Heart left ventricle (tissue), 13 donors: ENCODE data around the gene DPF1.

Source experiments
- POLR2A ChIP-seq, 2 donors: fragments of 450-650 bp; IDR thresholded peaks; one replicate each; pipeline ENCODE4 v1.6.1; 2017; ENCODE audit warnings: antibody characterized with exemption in 2 of 2, mild to moderate bottlenecking in 2 of 2, moderate library complexity in 2 of 2
- TF ChIP-seq, protein P1 (sequence below), 12 donors: fragments of 200-600 bp; sonication (generic) in 4 of 12; IDR thresholded peaks; one replicate each; pipeline versions ENCODE4 v1.5.0 to v1.8.0; 2018 to 2022; ENCODE audit warnings: antibody characterized with exemption in 12 of 12, mild to moderate bottlenecking in 5 of 12
- donor health status: ischemic (EF 13 %, LVEDD 7.1; RV severe dilation, severe dysfunction).
- donor health status: DM: no; HTN: yes; CAD: no.
- donor health status: DM: no; HTN: no; CAD: no.
- donor health status: ischemic (EF 25% LVEDD 6.9; RV normal size, moderate dysfunction).
- donor health status: ischemic (EF 25% LVEDD 5.7; RV mildly dilated, moderate dysfunction).
- donor health status: ischemic (EF 35%, LVEDD 5.7; RV mildly dilated, moderate dysfunction).
- donor health status: nonischemic (EF 11% LVEDD 7.7; RV severe dilation, severe dysfunction).
- donor health status: DM: yes; HTN: yes; CAD: no.
- donor health status: PGD.
- donor health status: ischemic (EF 29% LVEDD 5.4; RV normal size, mild dysfunction).
- donor health status: nonischemic (EF 23%, LVEDD 6.1; RV moderate dilation, normal function).

DNA sequence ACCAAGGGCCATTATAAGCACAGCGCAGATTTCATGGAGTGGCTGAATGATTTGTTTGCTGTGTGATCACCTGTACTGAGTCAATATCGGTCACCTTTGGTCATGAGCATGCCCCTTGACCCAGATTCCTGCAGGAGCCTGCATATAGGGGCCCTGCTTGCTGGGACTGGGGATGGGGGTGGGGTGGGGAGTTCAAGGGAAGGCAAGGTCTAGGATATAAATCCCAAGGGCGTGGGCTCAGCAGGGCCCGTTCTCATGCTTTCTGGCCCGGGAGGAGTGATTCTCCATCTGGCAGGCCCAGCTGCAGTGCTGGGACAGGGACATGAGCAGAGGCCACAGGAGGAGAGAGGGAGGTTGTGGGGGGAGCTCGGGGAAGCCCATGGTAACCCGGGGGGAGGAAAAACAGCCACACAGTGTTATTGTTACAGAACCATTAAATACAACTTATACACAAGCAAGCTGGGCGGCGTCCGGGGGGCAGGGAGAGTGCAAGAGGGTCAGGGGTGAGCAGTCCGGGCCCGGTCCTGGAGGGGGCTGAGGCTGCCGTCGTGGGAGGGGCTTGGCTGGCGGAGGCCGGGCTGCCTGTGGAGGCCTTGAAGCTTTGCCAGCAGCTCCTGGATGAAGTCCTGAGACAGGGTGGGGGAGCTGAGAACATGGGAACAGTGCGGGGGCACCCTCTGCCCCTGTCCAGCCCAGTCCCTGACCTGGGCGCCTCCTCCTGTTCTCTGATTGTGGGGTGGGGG lies 27.0 kb upstream of the DPF1 start:
- no peak for TF ChIP-seq POLR2A (IDR thresholded peaks at IDR 0.05)
- TF ChIP-seq, protein P1, sequence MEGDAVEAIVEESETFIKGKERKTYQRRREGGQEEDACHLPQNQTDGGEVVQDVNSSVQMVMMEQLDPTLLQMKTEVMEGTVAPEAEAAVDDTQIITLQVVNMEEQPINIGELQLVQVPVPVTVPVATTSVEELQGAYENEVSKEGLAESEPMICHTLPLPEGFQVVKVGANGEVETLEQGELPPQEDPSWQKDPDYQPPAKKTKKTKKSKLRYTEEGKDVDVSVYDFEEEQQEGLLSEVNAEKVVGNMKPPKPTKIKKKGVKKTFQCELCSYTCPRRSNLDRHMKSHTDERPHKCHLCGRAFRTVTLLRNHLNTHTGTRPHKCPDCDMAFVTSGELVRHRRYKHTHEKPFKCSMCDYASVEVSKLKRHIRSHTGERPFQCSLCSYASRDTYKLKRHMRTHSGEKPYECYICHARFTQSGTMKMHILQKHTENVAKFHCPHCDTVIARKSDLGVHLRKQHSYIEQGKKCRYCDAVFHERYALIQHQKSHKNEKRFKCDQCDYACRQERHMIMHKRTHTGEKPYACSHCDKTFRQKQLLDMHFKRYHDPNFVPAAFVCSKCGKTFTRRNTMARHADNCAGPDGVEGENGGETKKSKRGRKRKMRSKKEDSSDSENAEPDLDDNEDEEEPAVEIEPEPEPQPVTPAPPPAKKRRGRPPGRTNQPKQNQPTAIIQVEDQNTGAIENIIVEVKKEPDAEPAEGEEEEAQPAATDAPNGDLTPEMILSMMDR (IDR thresholded peaks at IDR 0.05) = no peak
